OCI-LY1 (cell line): Measurements from ENCODE around the gene RECK.

Experiments
- CTCF ChIP-seq: fragments of 200-600 bp; sonication (generic), shearing (Covaris generic); IDR thresholded peaks from 2 replicates; pipeline ENCODE4 v1.5.1; 2017; ENCODE audit warnings: mild to moderate bottlenecking, antibody characterized with exemption, low read length, moderate library complexity, mixed read lengths
- EZH2 ChIP-seq: fragments of 200-600 bp; sonication (generic), shearing (Covaris generic); IDR thresholded peaks from 2 replicates; pipeline ENCODE4 v1.8.0; 2017; ENCODE audit warnings: borderline replicate concordance, mixed run types, mild to moderate bottlenecking, antibody characterized with exemption, low read length, moderate library complexity, mixed read lengths

GRCh38 chr9:36125062-36125855, 88.5 kb downstream of the RECK start:
- TF ChIP-seq CTCF (no peak), EZH2 (no peak)
